ENCODE measurements around the gene DRICH1.

- TF ChIP-seq MAX (IDR thresholded peaks at IDR 0.05) (no peak), NONO (IDR thresholded peaks at IDR 0.05) (no peak), NONO (CRISPR knock-in tag; conservative IDR thresholded peaks at IDR 0.05) (no peak), RERE (CRISPR knock-in tag; IDR thresholded peaks at IDR 0.05; ENCODE audit: low read depth) (no peak), ZBTB34 (CRISPR knock-in tag; IDR thresholded peaks at IDR 0.05) (no peak), IRF2 (CRISPR knock-in tag; IDR thresholded peaks at IDR 0.05) (no peak), NFIC (IDR thresholded peaks at IDR 0.05; ENCODE audit: low read length) (no peak), ASH2L (IDR thresholded peaks at IDR 0.05; ENCODE audit: insufficient read length, low read depth, low read length) (no peak), ATF4 (CRISPR knock-in tag; IDR thresholded peaks at IDR 0.05) (no peak), CBFB (CRISPR knock-in tag; IDR thresholded peaks at IDR 0.05) (no peak), ZBTB44 (CRISPR knock-in tag; IDR thresholded peaks at IDR 0.05) (no peak)
Measured at GRCh38 chr22:23677701-23677995, 45.5 kb upstream of the DRICH1 start.
